DOHH2 (cell line): ENCODE measurements around the gene STK16.

Experiments
- H3F3A ChIP-seq: fragments of 200-600 bp; sonication (generic), shearing (Covaris generic); 2 replicates; pipeline ENCODE4 v1.6.0; 2016; ENCODE audit warnings: antibody characterized with exemption, mild to moderate bottlenecking; ENCODE audit not compliant: control insufficient read depth, insufficient read depth
- H3K27ac ChIP-seq: fragments of 200-600 bp; sonication (generic); 2 replicates; pipeline ENCODE4 v1.5.1; 2014; ENCODE audit warnings: low read depth, mild to moderate bottlenecking, low read length, moderate library complexity
- H3K27me3 ChIP-seq: fragments of 200-600 bp; sonication (generic); 2 replicates; pipeline ENCODE4 v1.6.1; 2014; ENCODE audit warnings: mild to moderate bottlenecking, low read length, mixed read lengths; ENCODE audit not compliant: control insufficient read depth
- H3K36me3 ChIP-seq: fragments of 200-600 bp; sonication (generic); 2 replicates; pipeline ENCODE4 v1.6.1; 2014; ENCODE audit warnings: mild to moderate bottlenecking, low read length, moderate library complexity, mixed read lengths; ENCODE audit not compliant: control insufficient read depth
- H3K4me1 ChIP-seq: fragments of 200-600 bp; sonication (generic); 2 replicates; pipeline ENCODE4 v1.6.1; 2014; ENCODE audit warnings: mild to moderate bottlenecking, low read length, mixed read lengths; ENCODE audit not compliant: control insufficient read depth
- H3K4me2 ChIP-seq: fragments of 200-600 bp; sonication (generic); 2 replicates; pipeline ENCODE4 v1.6.0; 2014; ENCODE audit warnings: mild to moderate bottlenecking, low read length, moderate library complexity
- H3K4me3 ChIP-seq: fragments of 200-600 bp; sonication (generic); 2 replicates; pipeline ENCODE4 v1.5.1; 2014; ENCODE audit warnings: mild to moderate bottlenecking, low read length, mixed read lengths
- H3K79me2 ChIP-seq: fragments of 200-600 bp; sonication (generic); 2 replicates; pipeline ENCODE4 v1.6.1; 2014; ENCODE audit warnings: mild to moderate bottlenecking, low read length, mixed read lengths; ENCODE audit not compliant: control insufficient read depth
- H3K9me2 ChIP-seq: fragments of 200-600 bp; sonication (generic); replicated peaks from 2 replicates; pipeline ENCODE4 v1.6.1; 2014; ENCODE audit warnings: mild to moderate bottlenecking, low read length, mixed read lengths; ENCODE audit not compliant: control insufficient read depth
- H3K9me3 ChIP-seq: fragments of 200-600 bp; sonication (generic); 2 replicates; pipeline ENCODE4 v1.6.1; 2014; ENCODE audit warnings: antibody characterized with exemption, low read length, mixed read lengths; ENCODE audit not compliant: control insufficient read depth, insufficient read depth
- H4K20me1 ChIP-seq: fragments of 200-600 bp; sonication (generic); 2 replicates; pipeline ENCODE4 v1.6.0; 2014; ENCODE audit warnings: low read depth, mild to moderate bottlenecking, antibody characterized with exemption, low read length, moderate library complexity; ENCODE audit not compliant: control insufficient read depth, insufficient read depth
- CTCF ChIP-seq: fragments of 200-600 bp; sonication (generic); IDR thresholded peaks from one replicate; pipeline ENCODE4 v1.5.1; 2014; ENCODE audit warnings: antibody characterized with exemption, mild to moderate bottlenecking, low read depth, low read length; ENCODE audit not compliant: poor library complexity, severe bottlenecking
- EZH2phosphoT487 ChIP-seq: fragments of 200-600 bp; sonication (generic); IDR thresholded peaks from 2 replicates; pipeline ENCODE4 v1.6.1; 2017; ENCODE audit warnings: borderline replicate concordance, mild to moderate bottlenecking, antibody characterized with exemption, low read length, moderate library complexity, mixed read lengths

Gene STK16

GRCh38 chr2:219266886-219267285 is 21.6 kb downstream of the STK16 start:
- H3K9me3 ChIP-seq, result no peaks in the 10 kb centered on the region
- H4K20me1 ChIP-seq, result no peaks in the 10 kb centered on the region
- H3F3A ChIP-seq, result no peaks in the 10 kb centered on the region
- H3K9me2 ChIP-seq, result no peaks in the 10 kb centered on the region
- 0 out of 2 replicates have a peak, but pooled peaks cover 3% of the 10 kb centered on the region for H3K27me3 ChIP-seq
- H3K27ac ChIP-seq, result no peak overlapping the region
- H3K4me1 ChIP-seq, result no peaks in the 10 kb centered on the region
- H3K4me3 ChIP-seq, result no peak overlapping the region
- no peaks in the 10 kb centered on the region for H3K79me2 ChIP-seq
- no peak for TF ChIP-seq EZH2phosphoT487
- TF ChIP-seq CTCF, result no peak
- H3K4me2 ChIP-seq, result no peak overlapping the region
- no peaks in the 10 kb centered on the region for H3K36me3 ChIP-seq

- Histone ChIP-seq H3K9me3 (no peaks in the 10 kb centered on the region), H4K20me1 (no peaks in the 10 kb centered on the region), H3K4me2 (no peak overlapping the region), H3K9me2 (no peaks in the 10 kb centered on the region), H3K27me3 (0 out of 2 replicates have a peak, but pooled peaks cover 3% of the 10 kb centered on the region), H3K79me2 (no peaks in the 10 kb centered on the region), H3K27ac (no peak overlapping the region), H3F3A (no peaks in the 10 kb centered on the region), H3K4me1 (no peaks in the 10 kb centered on the region), H3K4me3 (no peak overlapping the region), H3K36me3 (no peaks in the 10 kb centered on the region)
- TF ChIP-seq CTCF, result no peak
- no peak for TF ChIP-seq EZH2phosphoT487
These were observed 23.0 kb downstream of the STK16 start for GRCh38 chr2:219268294-219268693.

- no peak overlapping the region for H3K27ac ChIP-seq
- no peaks in the 10 kb centered on the region for H3K36me3 ChIP-seq
- no peak overlapping the region for H3K4me3 ChIP-seq
- TF ChIP-seq CTCF, result no peak
- TF ChIP-seq EZH2phosphoT487, result no peak
- no peaks in the 10 kb centered on the region for H3K9me2 ChIP-seq
- no peaks in the 10 kb centered on the region for H3K79me2 ChIP-seq
- H3F3A ChIP-seq, result no peaks in the 10 kb centered on the region
- H3K9me3 ChIP-seq, result no peaks in the 10 kb centered on the region
- H3K4me1 ChIP-seq, result no peaks in the 10 kb centered on the region
- 0 out of 2 replicates have a peak, but pooled peaks cover 3% of the 10 kb centered on the region for H3K27me3 ChIP-seq
- no peak overlapping the region for H3K4me2 ChIP-seq
- H4K20me1 ChIP-seq, result no peaks in the 10 kb centered on the region
These were observed 24.2 kb downstream of the STK16 start for GRCh38 chr2:219269362-219270054.
